SK-N-SH treated with all-trans-retinoic acid at 6 μM for 48 hours (cell line): ENCODE results near the gene FHOD3.

Experiments used
- ATAC-seq: fragments of 200-7000 bp; cut with Tn5 transposase; 3 replicates; pipeline ENCODE4 v1.9.1; 2020; ENCODE audit warnings: mild to moderate bottlenecking, moderate library complexity
- ARNTL ChIP-seq: fragments of 450-650 bp; formaldehyde crosslinking; IDR thresholded peaks from 2 replicates; pipeline ENCODE4 v1.5.0; 2020; ENCODE audit warnings: low read depth, mild to moderate bottlenecking, moderate library complexity, borderline replicate concordance
- BACH2 ChIP-seq: fragments of 250-450 bp; sonication (Bioruptor Pico); IDR thresholded peaks from 2 replicates; pipeline ENCODE4 v1.9.0; 2021; ENCODE audit warnings: mild to moderate bottlenecking, borderline replicate concordance
- CSDC2 ChIP-seq: fragments of 250-450 bp; sonication (Bioruptor Pico); IDR thresholded peaks from 2 replicates; pipeline ENCODE4 v1.5.0; 2020; ENCODE audit warnings: mild to moderate bottlenecking, moderate library complexity
- CSRNP3 ChIP-seq: fragments of 250-450 bp; sonication (Bioruptor Pico); IDR thresholded peaks from 2 replicates; pipeline ENCODE4 v1.5.1; 2021; ENCODE audit warnings: mild to moderate bottlenecking, moderate library complexity
- ESRRG ChIP-seq: fragments of 250-450 bp; sonication (Bioruptor Pico); IDR thresholded peaks from 2 replicates; pipeline ENCODE4 v1.6.1; 2021; ENCODE audit warnings: mild to moderate bottlenecking
- GLIS3 ChIP-seq: fragments of 250-450 bp; sonication (Bioruptor Pico); IDR thresholded peaks from 2 replicates; pipeline ENCODE4 v1.5.0; 2020; ENCODE audit warnings: mild to moderate bottlenecking, moderate library complexity
- ISL1 ChIP-seq: fragments of 250-450 bp; sonication (Bioruptor Pico); IDR thresholded peaks from 2 replicates; pipeline ENCODE4 v2.1.2; 2022; ENCODE audit warnings: mild to moderate bottlenecking, moderate library complexity
- OSR1 ChIP-seq: fragments of 250-450 bp; sonication (Bioruptor Pico); IDR thresholded peaks from 2 replicates; pipeline ENCODE4 v1.8.0; 2022; ENCODE audit warnings: moderate library complexity, mild to moderate bottlenecking, inconsistent platforms
- PATZ1 ChIP-seq: fragments of 250-450 bp; sonication (Bioruptor Pico); IDR thresholded peaks from 2 replicates; pipeline ENCODE4 v1.8.0; 2020; ENCODE audit warnings: mild to moderate bottlenecking, moderate library complexity, borderline replicate concordance
- POU6F1 ChIP-seq: fragments of 250-450 bp; sonication (Bioruptor Pico); IDR thresholded peaks from 2 replicates; pipeline ENCODE4 v1.8.0; 2021; ENCODE audit warnings: low read depth, mild to moderate bottlenecking, moderate library complexity, borderline replicate concordance
- PPARA ChIP-seq: fragments of 250-450 bp; sonication (Bioruptor Pico); IDR thresholded peaks from 2 replicates; pipeline ENCODE4 v1.5.0; 2020; ENCODE audit warnings: mild to moderate bottlenecking, borderline replicate concordance
- RARB ChIP-seq: fragments of 250-450 bp; sonication (Bioruptor Pico); IDR thresholded peaks from 2 replicates; pipeline ENCODE4 v1.8.0; 2021; ENCODE audit warnings: mild to moderate bottlenecking, moderate library complexity
- TCF4 ChIP-seq: fragments of 250-450 bp; sonication (Bioruptor Pico); IDR thresholded peaks from 2 replicates; pipeline ENCODE4 v1.8.0; 2021; ENCODE audit warnings: mild to moderate bottlenecking, moderate library complexity, borderline replicate concordance
- TOX ChIP-seq: fragments of 250-450 bp; sonication (Bioruptor Pico); IDR thresholded peaks from 2 replicates; pipeline ENCODE4 v1.8.0; 2021; ENCODE audit warnings: mild to moderate bottlenecking, moderate library complexity, borderline replicate concordance
- TSHZ2 ChIP-seq: fragments of 250-450 bp; sonication (Bioruptor Pico); IDR thresholded peaks from 2 replicates; pipeline ENCODE4 v1.5.0; 2020; ENCODE audit warnings: mild to moderate bottlenecking, moderate library complexity
- ZC3H10 ChIP-seq: fragments of 250-450 bp; sonication (Bioruptor Pico); IDR thresholded peaks from 2 replicates; pipeline ENCODE4 v1.5.1; 2021; ENCODE audit warnings: mild to moderate bottlenecking, moderate library complexity
- ZFP3 ChIP-seq: fragments of 250-450 bp; sonication (Bioruptor Pico); IDR thresholded peaks from 2 replicates; pipeline ENCODE4 v1.5.0; 2020; ENCODE audit warnings: mild to moderate bottlenecking, moderate library complexity
- ZFP30 ChIP-seq: fragments of 450-650 bp; formaldehyde crosslinking; IDR thresholded peaks from 2 replicates; pipeline ENCODE4 v1.5.0; 2022; ENCODE audit warnings: mild to moderate bottlenecking, moderate library complexity
- ZNF565 ChIP-seq: fragments of 450-650 bp; formaldehyde crosslinking; conservative IDR thresholded peaks from 2 replicates; pipeline ENCODE4 v1.5.0; 2020; ENCODE audit warnings: low read depth, mild to moderate bottlenecking, moderate library complexity
- ZNF70 ChIP-seq: fragments of 450-650 bp; formaldehyde crosslinking; IDR thresholded peaks from 2 replicates; pipeline ENCODE4 v1.5.0; 2020; ENCODE audit warnings: mild to moderate bottlenecking, moderate library complexity
- ZNF8 ChIP-seq: fragments of 450-650 bp; formaldehyde crosslinking; IDR thresholded peaks from 2 replicates; pipeline ENCODE4 v1.5.0; 2020; ENCODE audit warnings: mild to moderate bottlenecking, moderate library complexity

Gene FHOD3

GRCh38 chr18:36594621-36595020 lies 297.1 kb downstream of the FHOD3 start:
- no peak for ATAC-seq
- TF ChIP-seq TOX (CRISPR knock-in tag) = no peak
- TF ChIP-seq ESRRG (CRISPR knock-in tag) = no peak
- TF ChIP-seq BACH2 = no peak
- no peak for TF ChIP-seq ZNF8 (CRISPR knock-in tag)
- TF ChIP-seq ZNF565 (CRISPR knock-in tag) = no peak
- TF ChIP-seq ARNTL = no peak
- TF ChIP-seq GLIS3 = no peak
- TF ChIP-seq CSRNP3 (CRISPR knock-in tag) = no peak
- TF ChIP-seq ZC3H10 (CRISPR knock-in tag) = no peak
- no peak for TF ChIP-seq RARB
- TF ChIP-seq OSR1 (CRISPR knock-in tag) = no peak
- TF ChIP-seq ZFP30 (CRISPR knock-in tag) = no peak
- TF ChIP-seq ZNF70 (CRISPR knock-in tag) = no peak
- TF ChIP-seq PPARA (CRISPR knock-in tag) = no peak
- TF ChIP-seq POU6F1 = no peak
- TF ChIP-seq CSDC2 (CRISPR knock-in tag) = no peak
- TF ChIP-seq ZFP3 (CRISPR knock-in tag) = no peak
- no peak for TF ChIP-seq ISL1 (CRISPR knock-in tag)

- TF ChIP-seq CSDC2 (CRISPR knock-in tag) (no peak), ESRRG (CRISPR knock-in tag) (no peak), POU6F1 (no peak), PPARA (CRISPR knock-in tag) (no peak), RARB (no peak), TCF4 (CRISPR knock-in tag) (no peak), ZNF70 (CRISPR knock-in tag) (no peak), PATZ1 (CRISPR knock-in tag) (no peak), TSHZ2 (CRISPR knock-in tag) (no peak)
These were observed 297.7 kb downstream of the FHOD3 start for GRCh38 chr18:36595046-36595817.

GRCh38 chr18:36595818-36596215 lies 298.3 kb downstream of the FHOD3 start:
- no peak for ATAC-seq
- TF ChIP-seq ARNTL (no peak), ZNF70 (CRISPR knock-in tag) (no peak), GLIS3 (no peak), TOX (CRISPR knock-in tag) (no peak), ZNF8 (CRISPR knock-in tag) (no peak), TCF4 (CRISPR knock-in tag) (no peak), POU6F1 (no peak), TSHZ2 (CRISPR knock-in tag) (no peak), CSRNP3 (CRISPR knock-in tag) (no peak)

More at GRCh38 chr18:36595046-36595817, 297.7 kb downstream of the FHOD3 start:
- no peak for ATAC-seq
